ENCODE data around the gene SEPTIN12. TPM values are rescaled to one million over a fixed set of nuclear protein-coding genes. Genes with fewer than 3 reads are reported as not detected.

The SEPTIN12 gene
- total RNA-seq, 1 donor from 2014 or later = 0.42 TPM

DNA sequence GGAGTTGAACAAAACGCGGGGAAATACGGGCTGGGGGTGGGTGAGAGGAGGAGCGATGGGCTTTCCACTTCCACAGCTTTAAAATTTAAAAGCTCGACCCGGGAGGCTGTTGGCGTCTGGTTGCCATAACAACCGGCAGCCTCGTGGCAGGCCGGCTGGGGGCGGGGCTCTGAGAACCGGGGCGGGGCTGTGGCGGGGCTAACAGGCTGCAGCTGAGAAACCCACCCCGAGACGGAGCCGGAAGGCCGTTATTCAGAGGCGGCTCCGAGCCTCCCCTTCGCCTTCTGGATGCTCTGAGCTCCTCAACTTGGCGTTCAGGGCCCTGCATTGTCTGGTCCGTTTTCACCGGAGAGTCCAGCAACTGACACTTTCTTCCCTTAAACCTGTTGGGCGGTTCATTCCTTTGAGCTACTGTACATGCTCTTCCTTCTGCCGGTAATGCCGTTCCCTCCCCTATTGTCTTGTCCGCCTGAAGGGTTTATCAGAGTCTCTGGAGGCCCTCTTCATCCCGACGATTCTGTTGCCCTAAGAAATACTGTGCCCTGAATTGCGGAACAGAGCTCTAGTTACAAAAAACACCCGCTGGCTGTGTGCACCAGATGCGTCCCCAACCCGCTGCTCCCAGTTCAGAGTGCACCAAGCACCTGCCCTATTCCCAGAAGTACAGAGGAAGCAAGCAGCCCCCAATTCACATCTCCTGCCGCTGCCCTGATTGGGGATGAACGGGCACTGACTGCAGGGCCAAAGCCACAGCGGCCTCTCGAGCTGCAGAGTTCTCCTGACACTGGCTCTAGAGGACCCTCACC lies 53.2 kb downstream of the SEPTIN12 start:
- peak overlapping the region; percentile 93 for H3K4me3 Mint-ChIP-seq

GRCh38 chr16:4734063-4734729 lies 53.9 kb downstream of the SEPTIN12 start, which contains the start of the genes ANKS3 and DNAAF8:
Gene ANKS3 (minus strand): TSS chr16:4734271. CDS start chr16:4730149, 4,122 bp downstream.
Gene DNAAF8 (plus strand): TSS chr16:4734537. CDS start chr16:4736515, 1,978 bp downstream.
- DNase-seq (ENCODE audit: low spot score in 2 of 2, unreplicated experiment in 2 of 2) = peak; percentile 88 to 90
- peak within 1 kb of the TSS; percentile 93 for H3K4me3 Mint-ChIP-seq
- peak within 1 kb of the TSS; percentile 99 for H3K27ac Mint-ChIP-seq
- no peaks in the 10 kb centered on the region for H3K9me3 Mint-ChIP-seq
- TF ChIP-seq, protein P1, sequence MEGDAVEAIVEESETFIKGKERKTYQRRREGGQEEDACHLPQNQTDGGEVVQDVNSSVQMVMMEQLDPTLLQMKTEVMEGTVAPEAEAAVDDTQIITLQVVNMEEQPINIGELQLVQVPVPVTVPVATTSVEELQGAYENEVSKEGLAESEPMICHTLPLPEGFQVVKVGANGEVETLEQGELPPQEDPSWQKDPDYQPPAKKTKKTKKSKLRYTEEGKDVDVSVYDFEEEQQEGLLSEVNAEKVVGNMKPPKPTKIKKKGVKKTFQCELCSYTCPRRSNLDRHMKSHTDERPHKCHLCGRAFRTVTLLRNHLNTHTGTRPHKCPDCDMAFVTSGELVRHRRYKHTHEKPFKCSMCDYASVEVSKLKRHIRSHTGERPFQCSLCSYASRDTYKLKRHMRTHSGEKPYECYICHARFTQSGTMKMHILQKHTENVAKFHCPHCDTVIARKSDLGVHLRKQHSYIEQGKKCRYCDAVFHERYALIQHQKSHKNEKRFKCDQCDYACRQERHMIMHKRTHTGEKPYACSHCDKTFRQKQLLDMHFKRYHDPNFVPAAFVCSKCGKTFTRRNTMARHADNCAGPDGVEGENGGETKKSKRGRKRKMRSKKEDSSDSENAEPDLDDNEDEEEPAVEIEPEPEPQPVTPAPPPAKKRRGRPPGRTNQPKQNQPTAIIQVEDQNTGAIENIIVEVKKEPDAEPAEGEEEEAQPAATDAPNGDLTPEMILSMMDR (IDR thresholded peaks at IDR 0.05; ENCODE audit: unreplicated experiment) = no peak
- no peaks in the 10 kb centered on the region for H3K27me3 Mint-ChIP-seq (ENCODE audit: low read depth)
- H3K36me3 Mint-ChIP-seq = peaks cover 7% of the 10 kb centered on the region
- H3K4me1 Mint-ChIP-seq = peaks cover 13% of the 10 kb centered on the region

More for the DNA sequence above, 53.2 kb downstream of the SEPTIN12 start:
- H3K9me3 Mint-ChIP-seq = no peaks in the 10 kb centered on the region
- DNase-seq (ENCODE audit: low spot score in 2 of 2, unreplicated experiment in 2 of 2) = peak; percentile 89 to 94
- TF ChIP-seq, protein P1 (IDR thresholded peaks at IDR 0.05; ENCODE audit: unreplicated experiment) = no peak
- no peaks in the 10 kb centered on the region for H3K27me3 Mint-ChIP-seq (ENCODE audit: low read depth)
- H3K27ac Mint-ChIP-seq = peak overlapping the region; percentile 99
- peaks cover 13% of the 10 kb centered on the region for H3K4me1 Mint-ChIP-seq
- H3K36me3 Mint-ChIP-seq = peaks cover 4% of the 10 kb centered on the region

DNA sequence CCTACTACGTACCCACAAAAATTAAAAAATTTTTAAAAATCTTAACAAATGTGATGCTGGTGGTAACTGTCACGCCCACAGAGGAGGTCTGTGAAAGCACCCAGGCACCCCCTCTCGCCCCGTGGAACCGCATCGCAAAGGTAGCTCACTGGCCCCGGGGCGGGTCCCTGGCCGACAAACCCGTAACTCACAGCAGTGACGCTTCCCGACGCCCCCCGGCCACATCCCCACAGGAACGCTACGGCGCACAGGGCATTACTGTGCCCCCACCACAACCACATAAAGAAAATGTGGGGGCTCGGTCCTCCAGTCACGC lies 54.4 kb downstream of the SEPTIN12 start:
- Mint-ChIP-seq H3K9me3 (no peaks in the 10 kb centered on the region), H3K4me1 (peaks cover 13% of the 10 kb centered on the region), H3K27ac (peak overlapping the region; percentile 94), H3K27me3 (ENCODE audit: low read depth) (no peaks in the 10 kb centered on the region), H3K4me3 (peak overlapping the region; percentile 93), H3K36me3 (peaks cover 11% of the 10 kb centered on the region)
- TF ChIP-seq, protein P1 (IDR thresholded peaks at IDR 0.05; ENCODE audit: unreplicated experiment) = no peak
- no peak for DNase-seq (ENCODE audit: low spot score in 2 of 2, unreplicated experiment in 2 of 2)

DNA sequence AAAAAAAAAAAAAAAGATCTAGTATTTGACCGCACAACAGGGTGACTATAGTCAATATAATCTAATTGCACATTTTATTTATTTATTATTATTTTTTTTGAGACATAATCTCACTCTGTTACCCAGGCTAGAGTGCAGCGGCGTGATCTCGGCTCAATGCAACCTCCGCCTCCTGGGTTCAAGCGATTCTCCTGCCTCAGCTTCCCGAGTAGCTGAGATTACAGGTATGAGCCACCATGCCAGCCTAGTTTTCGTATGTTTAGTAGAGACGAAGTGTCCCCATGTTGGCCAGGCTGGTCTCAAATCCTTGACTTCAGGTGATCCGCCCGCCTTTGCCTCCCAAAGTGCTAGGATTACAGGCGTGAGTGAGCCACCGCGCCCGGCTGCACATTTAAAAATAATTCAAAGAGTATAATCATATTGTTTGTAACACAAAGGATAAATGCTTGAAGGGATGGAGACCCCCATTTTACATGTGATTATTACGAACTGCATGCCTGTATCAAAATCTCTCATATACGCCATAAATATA lies 54.9 kb downstream of the SEPTIN12 start:
- Mint-ChIP-seq H3K4me3 (peak overlapping the region; percentile 93), H3K27me3 (ENCODE audit: low read depth) (no peaks in the 10 kb centered on the region), H3K9me3 (no peaks in the 10 kb centered on the region), H3K27ac (peak overlapping the region; percentile 94), H3K4me1 (peaks cover 13% of the 10 kb centered on the region), H3K36me3 (peaks cover 15% of the 10 kb centered on the region)
- TF ChIP-seq, protein P1 (IDR thresholded peaks at IDR 0.05; ENCODE audit: unreplicated experiment) = no peak
- DNase-seq (ENCODE audit: low spot score in 2 of 2, unreplicated experiment in 2 of 2) = no peak

- H3K4me3 Mint-ChIP-seq = no peak overlapping the region
- H3K27me3 Mint-ChIP-seq (ENCODE audit: low read depth) = no peaks in the 10 kb centered on the region
- TF ChIP-seq, protein P1 (IDR thresholded peaks at IDR 0.05; ENCODE audit: unreplicated experiment) = no peak
Observed at GRCh38 chr16:4729876-4730275, 58.3 kb downstream of the SEPTIN12 start.

More at GRCh38 chr16:4729876-4730275, 58.3 kb downstream of the SEPTIN12 start:
- Mint-ChIP-seq H3K36me3 (peaks cover 21% of the 10 kb centered on the region), H3K4me1 (peaks cover 7% of the 10 kb centered on the region), H3K27ac (no peak overlapping the region), H3K9me3 (no peaks in the 10 kb centered on the region)
- DNase-seq (ENCODE audit: low spot score in 2 of 2, unreplicated experiment in 2 of 2) = no peak

Data from mesothelial cell of epicardium (in vitro differentiated cells).